Osteocyte (in vitro differentiated cells): ENCODE results near the gene ZNF556. TPM values are rescaled to one million over a fixed set of nuclear protein-coding genes. Genes with fewer than 3 reads are reported as not detected.

Experiments
- DNase-seq: peaks from one replicate; pipeline ENCODE4 v3.0.0; 2021; ENCODE audit warnings: mixed read lengths; ENCODE audit not compliant: unreplicated experiment; ENCODE audit errors: extremely low spot score
- H3K27ac Mint-ChIP-seq: one replicate; pipeline ENCODE4 v1.8.0; 2021; ENCODE audit warnings: mild to moderate bottlenecking, mixed read lengths; ENCODE audit not compliant: unreplicated experiment
- H3K27me3 Mint-ChIP-seq: one replicate; pipeline ENCODE4 v1.8.0; 2021; ENCODE audit warnings: mixed read lengths; ENCODE audit not compliant: unreplicated experiment
- H3K36me3 Mint-ChIP-seq: one replicate; pipeline ENCODE4 v1.8.0; 2021; ENCODE audit warnings: mixed read lengths; ENCODE audit not compliant: unreplicated experiment
- H3K4me1 Mint-ChIP-seq: one replicate; pipeline ENCODE4 v1.8.0; 2021; ENCODE audit warnings: mixed read lengths; ENCODE audit not compliant: unreplicated experiment
- H3K4me3 Mint-ChIP-seq: one replicate; pipeline ENCODE4 v1.8.0; 2021; ENCODE audit warnings: mild to moderate bottlenecking, moderate library complexity, mixed read lengths; ENCODE audit not compliant: unreplicated experiment
- H3K9me3 Mint-ChIP-seq: one replicate; pipeline ENCODE4 v1.8.0; 2021; ENCODE audit warnings: mixed read lengths; ENCODE audit not compliant: unreplicated experiment
- CTCF ChIP-seq: fragments of 200-600 bp; sonication (generic); IDR thresholded peaks from 2 replicates; pipeline ENCODE4 v1.5.0; 2021; ENCODE audit warnings: antibody characterized with exemption, mild to moderate bottlenecking, moderate library complexity
- total RNA-seq: library from RNA; stranded (reverse); gene quantifications from 2 replicates; pipeline ENCODE4 v1.2.1, GENCODE V29; 2021

The ZNF556 gene
- total RNA-seq, 1 donor from 2014 or later, result not detected

- H3K9me3 Mint-ChIP-seq, result peaks cover 25% of the 10 kb centered on the region
- no peak for TF ChIP-seq CTCF
- H3K4me1 Mint-ChIP-seq, result peaks cover 4% of the 10 kb centered on the region
- no peak for DNase-seq
- no peak overlapping the region for H3K27ac Mint-ChIP-seq
- no peak overlapping the region for H3K4me3 Mint-ChIP-seq
- no peaks in the 10 kb centered on the region for H3K27me3 Mint-ChIP-seq
- H3K36me3 Mint-ChIP-seq, result peaks cover 44% of the 10 kb centered on the region
Measured at GRCh38 chr19:2837430-2837829, 29.7 kb upstream of the ZNF556 start.

GRCh38 chr19:2840794-2841791, 26.0 kb upstream of the ZNF556 start, which contains the start of gene ZNF555:
ZNF555 (plus strand) TSS chr19:2841475; CDS start chr19:2841573, 98 bp downstream.
- peaks cover 13% of the 10 kb centered on the region for H3K4me1 Mint-ChIP-seq
- peak; percentile 44 for TF ChIP-seq CTCF

GRCh38 chr19:2841855-2842574, 25.1 kb upstream of the ZNF556 start:
- no peak for DNase-seq
- H3K27me3 Mint-ChIP-seq, result no peaks in the 10 kb centered on the region
- no peak for TF ChIP-seq CTCF
- H3K36me3 Mint-ChIP-seq, result peaks cover 19% of the 10 kb centered on the region
- H3K4me1 Mint-ChIP-seq, result peaks cover 13% of the 10 kb centered on the region
- peaks cover 6% of the 10 kb centered on the region for H3K9me3 Mint-ChIP-seq
- H3K4me3 Mint-ChIP-seq, result peak overlapping the region; percentile 76
- peak overlapping the region; percentile 66 for H3K27ac Mint-ChIP-seq

More at GRCh38 chr19:2840794-2841791, 26.0 kb upstream of the ZNF556 start, which contains the start of gene ZNF555:
- Mint-ChIP-seq H3K9me3 (peaks cover 8% of the 10 kb centered on the region), H3K36me3 (peaks cover 22% of the 10 kb centered on the region), H3K27me3 (no peaks in the 10 kb centered on the region), H3K4me3 (peak within 1 kb of the TSS; percentile 87), H3K27ac (peak within 1 kb of the TSS; percentile 96)
- DNase-seq, result peak; percentile 99

GRCh38 chr19:2845107-2845506, 22.0 kb upstream of the ZNF556 start:
- peaks cover 21% of the 10 kb centered on the region for H3K36me3 Mint-ChIP-seq
- peaks cover 10% of the 10 kb centered on the region for H3K9me3 Mint-ChIP-seq
- H3K27me3 Mint-ChIP-seq, result no peaks in the 10 kb centered on the region
- no peak for DNase-seq
- H3K4me1 Mint-ChIP-seq, result peaks cover 13% of the 10 kb centered on the region
- TF ChIP-seq CTCF, result no peak
- no peak overlapping the region for H3K4me3 Mint-ChIP-seq
- no peak overlapping the region for H3K27ac Mint-ChIP-seq
